Liver (tissue), 9 donors: ENCODE data around the gene NOG. TPM values are rescaled to one million over a fixed set of nuclear protein-coding genes. Genes with fewer than 3 reads are reported as not detected.

Source experiments
- DNase-seq: peaks from one replicate; pipeline ENCODE4 v3.0.0-alpha.2; 2017; ENCODE audit warnings: low spot score
- H3K27ac ChIP-seq, 2 donors: one replicate each; pipeline ENCODE4 v1.7.0; 2013; ENCODE audit warnings: inconsistent platforms in 2 of 2, low read length in 2 of 2, control low read depth in 1 of 2, low read depth in 1 of 2, mild to moderate bottlenecking in 1 of 2
- H3K27me3 ChIP-seq, 4 donors: one replicate each; pipeline versions ENCODE4 v1.6.1 to v1.7.0; 2013; ENCODE audit warnings: low read length in 3 of 4, inconsistent platforms in 1 of 4, mild to moderate bottlenecking in 1 of 4, moderate library complexity in 1 of 4; ENCODE audit not compliant: control insufficient read depth in 4 of 4, insufficient read depth in 4 of 4
- H3K36me3 ChIP-seq, 4 donors: one replicate each; pipeline versions ENCODE4 v1.6.1 to v1.7.0; 2013; ENCODE audit warnings: low read length in 3 of 4, mild to moderate bottlenecking in 3 of 4, low read depth in 1 of 4, moderate library complexity in 1 of 4; ENCODE audit not compliant: control insufficient read depth in 4 of 4, insufficient read depth in 3 of 4
- H3K4me1 ChIP-seq, 4 donors: one replicate each; pipeline versions ENCODE4 v1.6.1 to v1.7.0; 2013; ENCODE audit warnings: low read length in 3 of 4, mild to moderate bottlenecking in 3 of 4, moderate library complexity in 1 of 4; ENCODE audit not compliant: control insufficient read depth in 4 of 4, insufficient read depth in 4 of 4
- H3K4me3 ChIP-seq, 3 donors: one replicate each; pipeline versions ENCODE4 v1.6.1 to v1.7.0; 2013; ENCODE audit warnings: low read length in 3 of 3, control low read depth in 1 of 3, low read depth in 1 of 3, mild to moderate bottlenecking in 1 of 3
- H3K9ac ChIP-seq, 2 donors: one replicate each; pipeline ENCODE4 v1.7.0; 2013; ENCODE audit warnings: low read length in 2 of 2, mild to moderate bottlenecking in 2 of 2, moderate library complexity in 2 of 2, control low read depth in 1 of 2, low read depth in 1 of 2
- H3K9me3 ChIP-seq, 4 donors: one replicate each; pipeline versions ENCODE4 v1.6.1 to v1.7.0; 2013; ENCODE audit warnings: low read length in 3 of 4; ENCODE audit not compliant: control insufficient read depth in 4 of 4
- EGR1 ChIP-seq, 2 donors: IDR thresholded peaks; 2 replicates each; pipeline ENCODE4 v1.6.1; 2016 to 2018; ENCODE audit warnings: antibody characterized with exemption in 2 of 2, low read depth in 2 of 2
- FOXA1 ChIP-seq: IDR thresholded peaks from 2 replicates; pipeline ENCODE4 v1.6.1; 2016; ENCODE audit warnings: antibody characterized with exemption
- FOXA2 ChIP-seq: IDR thresholded peaks from 2 replicates; pipeline ENCODE4 v1.6.1; 2016; ENCODE audit warnings: antibody characterized with exemption
- HNF4A ChIP-seq, 2 donors: conservative IDR thresholded peaks; 2 replicates each; pipeline ENCODE4 v1.6.1; 2016; ENCODE audit warnings: antibody characterized with exemption in 2 of 2, mild to moderate bottlenecking in 2 of 2
- HNF4G ChIP-seq: IDR thresholded peaks from 2 replicates; pipeline ENCODE4 v1.6.1; 2016; ENCODE audit warnings: antibody characterized with exemption
- JUND ChIP-seq, 2 donors: IDR thresholded peaks; 2 replicates each; pipeline ENCODE4 v1.6.1; 2016; ENCODE audit warnings: antibody characterized with exemption in 2 of 2
- NR2F2 ChIP-seq: IDR thresholded peaks from 2 replicates; pipeline ENCODE4 v1.6.1; 2016; ENCODE audit warnings: antibody characterized with exemption
- RAD21 ChIP-seq, 2 donors: IDR thresholded peaks; 2 replicates each; pipeline ENCODE4 v1.6.1; 2016; ENCODE audit warnings: antibody characterized with exemption in 2 of 2, mild to moderate bottlenecking in 2 of 2
- REST ChIP-seq: IDR thresholded peaks from 2 replicates; pipeline ENCODE4 v1.6.1; 2016; ENCODE audit warnings: antibody characterized with exemption, mild to moderate bottlenecking
- RXRA ChIP-seq, 2 donors: IDR thresholded peaks; 2 replicates each; pipeline ENCODE4 v1.6.1; 2017 to 2018; ENCODE audit warnings: antibody characterized with exemption in 2 of 2, mild to moderate bottlenecking in 1 of 2
- SP1 ChIP-seq: IDR thresholded peaks from 2 replicates; pipeline ENCODE4 v1.6.1; 2018; ENCODE audit warnings: antibody characterized with exemption, mild to moderate bottlenecking
- TAF1 ChIP-seq: conservative IDR thresholded peaks from 2 replicates; pipeline ENCODE4 v1.6.1; 2016; ENCODE audit warnings: antibody characterized with exemption, mild to moderate bottlenecking
- YY1 ChIP-seq: IDR thresholded peaks from 2 replicates; pipeline ENCODE4 v1.6.1; 2016; ENCODE audit warnings: antibody characterized with exemption, mild to moderate bottlenecking
- WGBS: extraction: QIAGEN DNeasy Blood & Tissue Kit; methylation state at CpG from one replicate; pipeline ENCODE4 v1.1.7; 2013; 5-methylcytosine and 5-hydroxymethylcytosine counted together
- polyA plus RNA-seq, 2 donors: library from polyadenylated mRNA; stranded (reverse) in 1 of 2; unstranded in 1 of 2; fragments of 200-250 nt in 1 of 2; fragments of >200 nt in 1 of 2; fragmentation: Nextera tagmentation in 1 of 2; extraction: Ambion mirVana in 1 of 2; gene quantifications; one replicate each; pipeline versions ENCODE4 v1.2.1 to v1.2.3, GENCODE V29; 2013 to 2015
- total RNA-seq, 2 donors: library from RNA; depleted of rRNA; stranded (reverse); fragments of >200 nt; gene quantifications; one replicate each; pipeline ENCODE4 v1.2.3, GENCODE V29; 2014
- TF ChIP-seq, protein P1 (sequence below): IDR thresholded peaks from 2 replicates; pipeline ENCODE4 v1.6.1; 2016; ENCODE audit warnings: antibody characterized with exemption
- donor health status: healthy.
- donor health status: healthy.
- donor health status: healthy.
- donor health status: healthy.
- donor health status: healthy.

NOG gene
- total and polyA plus RNA-seq, 4 donors, result 0.37 TPM; not detected in 3

DNA sequence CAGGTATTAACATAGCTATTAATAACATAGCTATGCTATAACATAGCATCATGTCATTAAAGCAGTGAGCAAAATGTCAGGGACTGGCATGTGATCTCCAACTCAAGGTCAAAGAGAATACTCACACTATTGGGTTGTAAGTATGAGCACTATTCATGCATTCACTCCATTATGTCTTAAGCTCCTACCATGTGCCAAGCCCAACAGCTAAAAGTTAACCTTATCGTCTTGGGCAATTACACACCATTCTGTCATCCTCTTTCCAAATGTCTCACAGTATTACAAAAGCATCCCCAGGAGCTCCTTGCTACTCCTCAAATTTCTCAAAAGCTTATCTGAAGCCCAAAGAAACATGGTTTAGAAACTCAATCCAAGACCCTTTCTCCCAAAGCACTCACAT lies 22.0 kb upstream of the NOG start:
- TF ChIP-seq RXRA (IDR thresholded peaks at IDR 0.05) (no peak), HNF4G (no peak), NR2F2 (no peak), FOXA2 (no peak), SP1 (no peak)
- H3K4me3 ChIP-seq, result no peak overlapping the region
- no peak for DNase-seq
- no peaks in the 10 kb centered on the region for H3K9me3 ChIP-seq
- no peak overlapping the region for H3K9ac ChIP-seq
- no peak overlapping the region for H3K27ac ChIP-seq
- no peaks in the 10 kb centered on the region for H3K4me1 ChIP-seq
- no peaks in the 10 kb centered on the region for H3K36me3 ChIP-seq
- 91% methylated on average over 1 of the region's 1 CpG for WGBS
- peaks cover 0 to 2% (median 0%) of the 10 kb centered on the region in 4 donors for H3K27me3 ChIP-seq

DNA sequence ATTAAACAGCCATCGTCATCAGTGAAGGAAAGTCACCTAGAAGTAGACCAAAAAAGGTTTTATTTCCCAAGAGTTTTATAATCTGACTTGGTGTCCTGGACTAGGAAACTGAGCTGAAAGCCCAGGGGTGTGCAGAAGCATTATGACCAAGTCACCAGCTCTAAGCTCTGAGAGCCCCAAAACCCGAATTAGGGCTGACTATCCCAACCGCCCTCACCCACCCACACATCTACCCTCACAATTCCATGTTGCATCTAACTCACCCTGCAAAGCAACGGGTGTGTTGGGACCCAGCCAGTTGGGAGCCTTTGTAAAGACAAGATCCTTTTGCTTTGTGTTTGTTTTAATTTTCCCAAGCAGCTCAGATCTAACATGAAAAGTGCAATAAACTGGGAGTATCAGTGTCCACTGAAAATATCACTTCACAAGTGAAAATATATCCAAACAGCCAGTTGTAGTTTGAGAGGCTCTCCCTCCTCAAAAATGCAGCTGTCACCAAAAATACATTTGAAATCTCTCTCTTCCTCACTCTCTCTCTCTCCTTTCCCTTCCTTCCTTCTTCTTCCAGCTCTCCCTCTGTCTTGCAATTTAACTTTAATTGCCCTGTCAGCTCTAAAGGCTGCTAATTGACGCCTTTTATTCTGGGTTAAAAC lies 16.2 kb upstream of the NOG start:
- Histone ChIP-seq H3K27me3 (peaks cover 0 to 7% (median 1%) of the 10 kb centered on the region in 4 donors), H3K4me1 (no peaks in the 10 kb centered on the region), H3K36me3 (no peaks in the 10 kb centered on the region), H3K4me3 (no peak overlapping the region), H3K9me3 (no peaks in the 10 kb centered on the region), H3K27ac (no peak overlapping the region), H3K9ac (no peak overlapping the region)
- 44% methylated on average over 5 of the region's 5 CpGs for WGBS
- TF ChIP-seq EGR1 (IDR thresholded peaks at IDR 0.05; ENCODE audit: low read depth in 2 of 2) (no peak), HNF4A (conservative IDR thresholded peaks at IDR 0.05) (no peak)
- no peak for DNase-seq

DNA sequence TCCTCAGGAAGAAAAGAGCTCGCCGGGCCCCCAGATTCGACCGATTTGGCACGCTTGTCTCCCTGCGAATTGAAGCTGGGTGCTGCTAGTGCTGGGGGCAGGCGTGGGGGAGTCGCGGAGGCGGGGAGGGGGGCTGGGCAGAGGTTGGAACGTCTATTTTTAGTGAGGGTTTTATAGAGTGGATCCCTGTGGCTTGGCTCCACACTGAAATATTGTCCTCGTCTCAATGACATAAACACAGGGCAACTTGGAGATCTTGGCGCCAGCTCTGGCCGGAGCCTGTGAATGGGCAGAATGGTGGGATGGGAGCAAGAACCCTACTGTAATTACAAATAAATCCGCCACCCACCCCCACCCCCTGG lies 15.7 kb upstream of the NOG start:
- no peaks in the 10 kb centered on the region for H3K4me1 ChIP-seq
- TF ChIP-seq REST (no peak), EGR1 (IDR thresholded peaks at IDR 0.05; ENCODE audit: low read depth in 2 of 2) (no peak), RAD21 (IDR thresholded peaks at IDR 0.05) (no peak), TAF1 (no peak), FOXA2 (no peak), FOXA1 (no peak), YY1 (no peak), HNF4A (conservative IDR thresholded peaks at IDR 0.05) (no peak), JUND (IDR thresholded peaks at IDR 0.05) (no peak)
- TF ChIP-seq, protein P1, sequence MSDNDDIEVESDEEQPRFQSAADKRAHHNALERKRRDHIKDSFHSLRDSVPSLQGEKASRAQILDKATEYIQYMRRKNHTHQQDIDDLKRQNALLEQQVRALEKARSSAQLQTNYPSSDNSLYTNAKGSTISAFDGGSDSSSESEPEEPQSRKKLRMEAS, result no peak
- H3K27ac ChIP-seq, result no peak overlapping the region
- DNase-seq, result no peak
- peaks cover 0 to 7% (median 1%) of the 10 kb centered on the region in 4 donors for H3K27me3 ChIP-seq
- no peak overlapping the region for H3K4me3 ChIP-seq
- WGBS, result 28% methylated on average over 15 of the region's 15 CpGs
- H3K9me3 ChIP-seq, result no peaks in the 10 kb centered on the region
- no peaks in the 10 kb centered on the region for H3K36me3 ChIP-seq
- no peak overlapping the region for H3K9ac ChIP-seq
